KOPT-K1 (cell line): Measurements from ENCODE around the gene SPATA31C1.

Experiments
- H3K27ac ChIP-seq: fragments of 200-600 bp; sonication (generic); 2 replicates; pipeline ENCODE4 v1.5.1; 2016; ENCODE audit warnings: antibody characterized with exemption, mild to moderate bottlenecking, low read depth, low read length; ENCODE audit not compliant: poor library complexity, severe bottlenecking
- H3K36me3 ChIP-seq: fragments of 200-600 bp; sonication (generic); 2 replicates; pipeline ENCODE4 v1.5.1; 2017; ENCODE audit warnings: antibody characterized with exemption, mild to moderate bottlenecking, low read length, moderate library complexity; ENCODE audit not compliant: insufficient read depth
- H3K9me3 ChIP-seq: fragments of 200-600 bp; sonication (generic); 2 replicates; pipeline ENCODE4 v1.5.1; 2017; ENCODE audit warnings: antibody characterized with exemption, low read length, mild to moderate bottlenecking; ENCODE audit not compliant: insufficient read depth, poor library complexity, severe bottlenecking

The SPATA31C1 gene

GRCh38 chr9:87883274-87883673 is 34.5 kb upstream of the SPATA31C1 start:
- Histone ChIP-seq H3K27ac (no peak overlapping the region), H3K9me3 (no peaks in the 10 kb centered on the region), H3K36me3 (no peaks in the 10 kb centered on the region)

- no peaks in the 10 kb centered on the region for H3K9me3 ChIP-seq
- no peaks in the 10 kb centered on the region for H3K36me3 ChIP-seq
- H3K27ac ChIP-seq, result no peak overlapping the region
Measured at GRCh38 chr9:87883990-87884389, 33.8 kb upstream of the SPATA31C1 start.

DNA sequence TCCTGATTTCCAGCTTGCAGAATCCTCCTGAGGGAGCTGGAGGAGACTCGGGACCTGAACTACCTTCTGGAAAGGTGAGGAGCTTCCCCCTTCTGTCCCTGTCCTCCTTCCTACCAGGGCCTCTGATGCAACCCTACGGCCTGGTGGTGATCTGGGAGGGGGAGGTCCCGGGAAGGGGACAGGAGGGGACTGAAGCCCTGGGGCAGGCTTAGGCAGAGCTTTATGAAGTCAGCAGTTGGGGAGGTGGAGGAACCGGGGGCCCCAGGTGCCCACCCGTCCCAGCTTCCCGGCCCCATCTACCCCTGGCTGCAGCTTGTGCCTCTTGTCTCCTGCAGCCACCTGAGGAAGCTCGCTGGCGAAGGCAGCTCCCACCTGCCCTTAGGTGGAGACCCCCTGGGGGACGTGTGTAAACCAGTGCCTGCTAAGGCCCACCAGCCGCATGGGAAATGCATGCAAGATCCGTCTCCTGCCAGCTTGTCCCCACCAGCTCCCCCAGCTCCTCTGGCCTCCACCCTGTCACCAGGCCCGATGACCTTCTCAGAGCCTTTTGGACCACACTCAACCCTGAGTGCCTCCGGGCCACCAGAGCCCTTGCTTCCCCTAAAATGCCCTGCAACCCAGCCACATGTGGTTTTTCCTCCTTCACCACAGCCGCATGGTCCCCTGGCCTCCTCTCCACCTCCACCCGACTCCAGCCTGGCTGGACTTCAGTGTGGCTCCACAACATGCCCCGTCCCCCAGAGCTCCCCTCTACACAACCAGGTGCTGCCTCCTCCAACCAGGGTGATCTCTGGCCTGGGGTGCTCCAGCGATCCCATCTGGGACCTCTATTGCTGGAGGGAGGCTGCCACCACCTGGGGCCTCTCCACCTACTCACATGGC is 32.9 kb upstream of the SPATA31C1 start:
- Histone ChIP-seq H3K27ac (no peak overlapping the region), H3K36me3 (no peaks in the 10 kb centered on the region), H3K9me3 (no peaks in the 10 kb centered on the region)

DNA sequence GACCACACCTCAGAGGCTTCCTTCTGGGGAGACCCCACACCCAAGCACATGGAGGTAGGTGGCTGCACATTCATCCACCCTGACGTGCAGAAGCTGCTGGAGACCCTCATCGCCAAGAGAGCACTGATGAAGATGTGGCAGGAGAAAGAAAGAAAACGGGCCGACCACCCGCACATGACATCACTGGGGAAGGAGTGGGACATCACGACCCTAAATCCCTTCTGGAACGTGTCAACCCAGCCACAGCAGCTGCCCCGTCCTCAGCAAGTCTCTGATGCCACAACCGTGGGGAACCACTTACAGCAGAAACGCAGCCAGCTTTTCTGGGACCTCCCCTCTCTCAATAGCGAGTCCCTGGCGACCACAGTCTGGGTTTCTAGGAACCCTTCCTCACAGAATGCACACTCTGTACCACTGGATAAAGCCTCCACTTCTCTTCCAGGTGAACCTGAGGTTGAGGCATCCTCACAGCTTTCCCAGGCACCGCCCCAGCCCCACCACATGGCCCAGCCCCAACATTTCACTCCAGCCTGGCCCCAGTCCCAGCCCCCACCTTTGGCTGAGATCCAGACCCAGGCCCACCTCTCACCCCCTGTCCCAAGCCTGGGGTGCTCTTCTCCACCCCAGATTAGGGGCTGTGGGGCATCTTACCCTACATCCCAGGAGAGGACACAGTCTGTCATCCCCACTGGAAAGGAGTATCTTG is 32.1 kb upstream of the SPATA31C1 start:
- no peaks in the 10 kb centered on the region for H3K9me3 ChIP-seq
- no peak overlapping the region for H3K27ac ChIP-seq
- no peaks in the 10 kb centered on the region for H3K36me3 ChIP-seq

- H3K27ac ChIP-seq, result no peak overlapping the region
- no peaks in the 10 kb centered on the region for H3K9me3 ChIP-seq
- no peaks in the 10 kb centered on the region for H3K36me3 ChIP-seq
Measured at GRCh38 chr9:87886210-87886932, 31.4 kb upstream of the SPATA31C1 start.

DNA sequence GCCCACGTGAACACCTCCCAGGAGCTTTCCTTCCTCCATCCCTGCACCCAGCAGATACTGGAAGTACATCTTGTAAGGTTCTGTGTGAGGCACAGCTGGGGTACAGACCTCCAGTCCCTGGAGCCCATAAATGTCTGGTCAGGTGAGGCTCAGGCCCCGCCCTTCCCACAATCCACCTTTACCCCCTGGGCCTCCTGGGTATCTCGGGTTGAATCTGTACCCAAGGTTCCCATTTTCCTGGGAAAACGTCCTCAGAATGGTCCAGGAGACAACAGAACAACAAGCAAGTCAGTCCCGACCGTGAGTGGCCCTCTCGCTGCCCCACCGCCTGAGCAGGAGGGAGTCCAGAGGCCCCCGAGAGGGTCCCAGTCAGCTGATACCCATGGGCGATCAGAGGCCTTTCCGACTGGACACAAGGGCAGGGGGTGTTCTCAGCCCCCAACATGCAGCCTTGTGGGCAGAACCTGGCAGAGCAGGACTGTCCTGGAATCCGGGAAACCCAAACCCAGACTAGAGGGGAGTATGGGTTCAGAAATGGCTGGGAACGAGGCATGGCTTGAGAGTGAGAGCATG is 30.7 kb upstream of the SPATA31C1 start:
- Histone ChIP-seq H3K27ac (no peak overlapping the region), H3K9me3 (no peaks in the 10 kb centered on the region), H3K36me3 (no peaks in the 10 kb centered on the region)

DNA sequence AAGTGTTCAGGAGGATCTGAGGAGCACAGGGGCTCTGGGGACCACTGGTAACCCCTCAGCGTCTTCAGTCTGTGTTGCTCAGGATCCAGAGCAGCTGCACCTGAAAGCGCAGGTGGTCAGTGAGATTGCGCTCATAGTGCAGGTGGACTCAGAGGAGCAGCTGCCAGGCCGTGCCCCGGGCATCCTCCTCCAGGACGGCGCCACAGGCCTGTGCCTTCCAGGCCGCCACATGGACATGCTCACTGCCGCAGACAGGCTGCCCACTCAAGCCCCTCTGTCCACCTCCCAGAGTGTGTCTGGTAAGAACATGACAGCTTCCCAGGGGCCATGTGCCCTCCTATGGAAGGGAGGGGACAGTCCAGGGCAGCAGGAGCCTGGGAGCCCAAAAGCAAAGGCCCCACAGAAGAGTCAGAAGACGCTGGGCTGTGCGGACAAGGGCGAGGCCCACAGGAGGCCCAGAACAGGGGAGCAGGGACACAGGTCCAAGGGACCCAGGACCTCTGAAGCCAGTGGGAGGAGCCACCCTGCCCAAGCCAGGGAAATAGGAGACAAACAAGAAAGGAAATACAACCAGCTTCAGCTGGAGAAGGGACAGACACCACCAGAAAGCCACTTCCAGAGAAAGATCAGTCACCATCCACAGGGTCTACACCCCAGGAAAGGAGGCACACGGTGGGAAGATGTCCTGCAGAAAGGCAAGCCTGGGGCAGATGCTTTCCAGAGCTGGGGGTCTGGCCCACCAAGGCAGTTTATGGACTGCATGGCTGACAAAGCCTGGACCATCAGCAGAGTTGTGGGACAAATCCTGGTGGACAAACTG is 29.9 kb upstream of the SPATA31C1 start:
- Histone ChIP-seq H3K36me3 (no peaks in the 10 kb centered on the region), H3K9me3 (no peaks in the 10 kb centered on the region), H3K27ac (no peak overlapping the region)

DNA sequence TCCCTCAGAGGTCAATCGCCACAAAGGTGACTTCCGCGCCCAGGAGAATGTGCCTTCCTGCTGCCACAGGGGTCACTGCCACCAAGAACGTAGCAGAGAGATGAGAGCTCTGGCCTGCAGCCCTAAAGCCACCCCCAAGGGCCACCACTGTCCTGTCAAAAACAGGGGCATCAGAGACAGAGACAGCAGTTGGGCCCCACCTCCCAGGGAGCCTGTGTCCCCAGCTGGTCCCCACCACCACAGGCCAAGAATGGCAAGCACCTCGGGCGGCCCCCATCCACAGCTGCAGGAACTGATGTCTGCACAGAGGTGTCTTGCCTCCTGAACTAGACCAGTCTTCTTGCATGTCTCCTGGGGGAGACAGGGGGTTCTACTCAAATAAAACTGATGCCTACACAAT is 29.3 kb upstream of the SPATA31C1 start:
- Histone ChIP-seq H3K27ac (no peak overlapping the region), H3K9me3 (no peaks in the 10 kb centered on the region)

DNA sequence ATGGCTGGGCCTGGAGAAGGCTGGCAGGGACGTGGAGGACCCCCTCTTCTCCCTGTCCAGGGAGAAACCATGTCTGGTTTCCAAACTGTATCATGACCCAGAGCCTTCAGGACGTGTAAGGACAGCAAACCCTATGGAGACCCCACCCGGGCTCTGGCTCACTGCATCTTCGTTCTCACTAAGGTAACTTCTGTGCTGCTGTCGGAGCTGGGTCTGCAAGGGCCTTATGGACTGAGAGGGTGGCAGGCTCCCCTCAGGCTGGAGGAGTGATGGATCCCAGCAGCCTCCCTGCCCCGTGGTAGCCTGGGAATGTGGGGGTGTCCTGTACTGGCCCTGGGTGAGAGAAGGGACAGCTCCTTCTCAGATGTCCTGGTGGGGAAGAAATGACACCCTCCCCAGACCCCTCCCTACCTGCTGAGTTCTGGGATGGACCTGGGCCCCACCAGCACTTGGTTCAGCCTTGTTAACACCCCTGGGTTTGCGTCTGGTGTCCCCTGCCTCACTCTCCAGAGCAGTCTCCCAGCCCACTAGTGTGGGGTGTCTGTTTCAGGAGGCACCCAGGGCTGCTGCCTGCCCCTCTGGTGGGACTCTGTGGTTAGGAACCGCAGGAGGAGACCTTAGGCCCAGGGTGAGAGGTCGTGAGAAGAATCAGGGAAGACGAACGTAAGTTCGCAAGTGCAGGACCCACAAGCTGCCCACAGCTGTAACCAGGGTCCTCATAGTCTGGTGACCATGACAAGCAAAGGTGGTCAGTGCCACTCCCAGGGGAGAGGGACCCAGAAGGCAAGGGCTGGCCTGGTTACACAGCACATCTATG is 28.5 kb upstream of the SPATA31C1 start:
- Histone ChIP-seq H3K27ac (no peak overlapping the region), H3K9me3 (no peaks in the 10 kb centered on the region), H3K36me3 (no peaks in the 10 kb centered on the region)

More for the DNA sequence above, 29.3 kb upstream of the SPATA31C1 start:
- H3K36me3 ChIP-seq, result no peaks in the 10 kb centered on the region

- Histone ChIP-seq H3K27ac (no peak overlapping the region), H3K36me3 (no peaks in the 10 kb centered on the region), H3K9me3 (no peaks in the 10 kb centered on the region)
Measured at GRCh38 chr9:87889882-87890252, 27.9 kb upstream of the SPATA31C1 start.

DNA sequence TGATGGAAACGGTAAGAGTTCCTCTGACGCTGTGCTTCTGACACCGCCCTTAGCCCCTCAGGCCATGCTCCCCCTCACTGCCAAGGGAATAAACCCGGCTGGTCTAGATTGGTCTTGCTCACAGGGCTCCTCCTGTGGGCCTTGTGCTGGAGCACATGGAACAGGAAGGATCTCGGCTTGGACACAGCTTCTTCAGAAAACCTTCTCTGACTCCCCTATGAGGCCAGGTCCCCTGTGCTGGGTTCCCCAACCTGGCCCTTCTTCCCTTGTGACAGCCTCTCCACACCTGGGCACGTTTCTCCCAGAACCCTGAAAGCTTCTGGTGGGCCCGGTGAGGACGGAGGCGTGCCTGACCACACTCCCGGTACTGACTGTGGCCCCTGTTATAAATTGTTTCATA is 26.9 kb upstream of the SPATA31C1 start:
- H3K27ac ChIP-seq, result no peak overlapping the region
- H3K9me3 ChIP-seq, result no peaks in the 10 kb centered on the region
- H3K36me3 ChIP-seq, result no peaks in the 10 kb centered on the region

DNA sequence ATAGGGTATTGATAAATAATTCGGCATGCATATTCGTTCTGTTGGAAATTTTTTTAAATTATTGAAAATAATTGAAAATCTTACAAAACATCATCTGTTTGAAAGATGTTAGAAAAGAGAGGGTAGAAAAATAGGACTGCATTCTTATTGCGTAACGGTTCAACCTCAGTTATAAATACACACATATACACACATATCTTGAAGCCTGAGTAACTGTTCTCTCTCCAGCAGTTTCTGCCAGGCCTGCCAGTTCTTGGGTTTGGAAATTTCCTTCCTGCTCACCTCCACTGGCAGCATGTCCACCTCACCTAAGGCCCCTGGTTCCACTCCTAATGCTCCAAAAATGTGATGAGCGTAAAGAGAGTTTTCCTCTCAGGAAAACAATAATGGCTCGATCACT is 26.0 kb upstream of the SPATA31C1 start:
- Histone ChIP-seq H3K36me3 (no peaks in the 10 kb centered on the region), H3K9me3 (no peaks in the 10 kb centered on the region), H3K27ac (no peak overlapping the region)

GRCh38 chr9:87892956-87893355 is 24.8 kb upstream of the SPATA31C1 start:
- Histone ChIP-seq H3K27ac (no peak overlapping the region), H3K9me3 (no peaks in the 10 kb centered on the region), H3K36me3 (no peaks in the 10 kb centered on the region)
